C4-2B (cell line): Measurements from ENCODE around the gene ANGPTL8.

ENCODE experiments used
- CTCF ChIP-seq: fragments of 450-650 bp; conservative IDR thresholded peaks from 2 replicates; pipeline ENCODE4 v1.5.1; 2017; ENCODE audit warnings: mild to moderate bottlenecking
- ZFX ChIP-seq: fragments of 450-650 bp; IDR thresholded peaks from 2 replicates; pipeline ENCODE4 v1.6.1; 2017

- TF ChIP-seq CTCF, result no peak
- no peak for TF ChIP-seq ZFX
These were observed 2.6 kb downstream of the ANGPTL8 start for GRCh38 chr19:11242025-11242424.
